Measurements from ENCODE around the gene RFWD3. TPM values are rescaled to one million over a fixed set of nuclear protein-coding genes. Genes with fewer than 3 reads are reported as not detected.

The RFWD3 gene
- total RNA-seq, 1 experiment from 2014 or later = 75.9 TPM

GRCh38 chr16:74591876-74592650 is 74.6 kb downstream of the RFWD3 start:
- H3K36me3 ChIP-seq (replicated peaks; ENCODE audit: control insufficient read depth, insufficient read depth, low read length) = no peaks in the 10 kb centered on the region

DNA sequence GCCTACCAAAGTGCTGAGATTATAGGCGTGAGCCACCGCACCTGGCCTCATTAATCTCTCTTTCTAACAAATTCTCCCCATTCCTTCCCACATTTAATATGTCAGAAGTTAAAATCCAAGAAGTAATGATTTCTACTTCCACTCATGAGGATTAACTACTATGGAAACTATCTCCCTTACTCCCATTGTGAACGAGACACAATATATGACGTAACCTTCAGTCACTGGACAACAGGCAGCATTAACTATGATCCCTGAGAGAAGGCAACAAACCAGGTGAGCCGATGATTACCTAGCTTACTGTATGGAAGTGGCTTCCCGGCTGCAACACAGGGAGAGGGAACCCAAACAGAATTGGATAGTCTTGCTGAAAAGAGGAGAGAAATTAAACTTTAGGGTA is 79.7 kb downstream of the RFWD3 start:
- no peaks in the 10 kb centered on the region for H3K27me3 ChIP-seq (ENCODE audit: control insufficient read depth, insufficient read depth, low read length)
- no peaks in the 10 kb centered on the region for H3K36me3 ChIP-seq (replicated peaks; ENCODE audit: control insufficient read depth, insufficient read depth, low read length)
- no peak for DNase-seq
- no peak overlapping the region for H3K4me3 ChIP-seq (ENCODE audit: insufficient read depth, low read depth, low read length)

More at GRCh38 chr16:74591876-74592650, 74.6 kb downstream of the RFWD3 start:
- Histone ChIP-seq H3K27me3 (ENCODE audit: control insufficient read depth, insufficient read depth, low read length) (no peaks in the 10 kb centered on the region), H3K4me3 (ENCODE audit: insufficient read depth, low read depth, low read length) (no peak overlapping the region)
- DNase-seq = no peak

- Histone ChIP-seq H3K4me3 (ENCODE audit: insufficient read depth, low read depth, low read length) (no peak overlapping the region), H3K27me3 (ENCODE audit: control insufficient read depth, insufficient read depth, low read length) (no peaks in the 10 kb centered on the region), H3K36me3 (replicated peaks; ENCODE audit: control insufficient read depth, insufficient read depth, low read length) (no peaks in the 10 kb centered on the region)
Measured at GRCh38 chr16:74585846-74586443, 80.7 kb downstream of the RFWD3 start.

GRCh38 chr16:74583926-74584666 is 82.6 kb downstream of the RFWD3 start:
- H3K4me3 ChIP-seq (ENCODE audit: insufficient read depth, low read depth, low read length) = no peak overlapping the region
- H3K27me3 ChIP-seq (ENCODE audit: control insufficient read depth, insufficient read depth, low read length) = no peaks in the 10 kb centered on the region
- no peak for DNase-seq
- no peaks in the 10 kb centered on the region for H3K36me3 ChIP-seq (replicated peaks; ENCODE audit: control insufficient read depth, insufficient read depth, low read length)

More at GRCh38 chr16:74585846-74586443, 80.7 kb downstream of the RFWD3 start:
- DNase-seq = no peak

- H3K27me3 ChIP-seq (ENCODE audit: control insufficient read depth, insufficient read depth, low read length) = no peaks in the 10 kb centered on the region
- no peak for DNase-seq
- H3K36me3 ChIP-seq (replicated peaks; ENCODE audit: control insufficient read depth, insufficient read depth, low read length) = no peaks in the 10 kb centered on the region
- no peak overlapping the region for H3K4me3 ChIP-seq (ENCODE audit: insufficient read depth, low read depth, low read length)
Measured at GRCh38 chr16:74582970-74583369, 83.7 kb downstream of the RFWD3 start.

GRCh38 chr16:74580833-74581232 is 85.8 kb downstream of the RFWD3 start:
- Histone ChIP-seq H3K4me3 (ENCODE audit: insufficient read depth, low read depth, low read length) (no peak overlapping the region), H3K27me3 (ENCODE audit: control insufficient read depth, insufficient read depth, low read length) (no peaks in the 10 kb centered on the region), H3K36me3 (replicated peaks; ENCODE audit: control insufficient read depth, insufficient read depth, low read length) (no peaks in the 10 kb centered on the region)
- no peak for DNase-seq

DNA sequence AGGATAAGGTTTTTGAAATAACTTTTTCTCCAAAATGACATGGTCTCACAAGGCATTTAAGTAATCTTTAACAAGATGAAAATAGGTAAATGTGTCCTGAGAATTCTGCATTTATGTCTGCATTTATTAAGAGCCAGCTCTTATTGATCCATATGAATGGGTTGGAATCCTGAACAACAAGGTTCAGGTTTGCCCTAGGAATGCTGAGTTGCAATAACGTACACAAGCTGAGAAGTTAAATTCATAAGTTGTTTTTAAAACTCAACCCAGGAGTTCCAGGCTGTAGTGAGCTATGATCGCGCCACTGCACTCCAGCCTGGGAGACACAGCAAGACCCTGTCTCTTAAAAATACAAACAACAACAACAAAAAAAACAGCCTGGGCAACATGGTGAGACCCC is 87.8 kb downstream of the RFWD3 start:
- no peaks in the 10 kb centered on the region for H3K36me3 ChIP-seq (replicated peaks; ENCODE audit: control insufficient read depth, insufficient read depth, low read length)
- no peak for DNase-seq
- no peak overlapping the region for H3K4me3 ChIP-seq (ENCODE audit: insufficient read depth, low read depth, low read length)
- no peaks in the 10 kb centered on the region for H3K27me3 ChIP-seq (ENCODE audit: control insufficient read depth, insufficient read depth, low read length)

DNA sequence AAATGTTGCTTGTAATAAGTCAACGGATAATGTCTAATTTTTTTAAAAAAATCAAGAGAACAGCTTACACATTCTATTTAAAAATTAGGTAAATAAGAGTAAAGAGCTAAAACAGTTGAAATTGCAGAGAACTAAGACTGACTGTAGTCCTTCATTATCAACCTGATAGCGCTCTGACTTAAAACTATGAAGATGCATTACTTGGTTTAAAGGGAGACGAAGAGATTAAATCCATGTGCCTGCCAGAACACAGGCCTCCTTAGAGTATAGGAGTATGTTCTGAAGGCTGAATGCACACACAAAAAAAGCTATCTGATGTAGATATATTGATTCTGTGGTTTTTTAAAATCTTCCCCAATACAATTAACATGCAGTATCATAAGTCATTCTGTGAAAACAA is 88.2 kb downstream of the RFWD3 start:
- Histone ChIP-seq H3K27me3 (ENCODE audit: control insufficient read depth, insufficient read depth, low read length) (no peaks in the 10 kb centered on the region), H3K36me3 (replicated peaks; ENCODE audit: control insufficient read depth, insufficient read depth, low read length) (no peaks in the 10 kb centered on the region), H3K4me3 (ENCODE audit: insufficient read depth, low read depth, low read length) (no peak overlapping the region)
- DNase-seq = no peak

DNA sequence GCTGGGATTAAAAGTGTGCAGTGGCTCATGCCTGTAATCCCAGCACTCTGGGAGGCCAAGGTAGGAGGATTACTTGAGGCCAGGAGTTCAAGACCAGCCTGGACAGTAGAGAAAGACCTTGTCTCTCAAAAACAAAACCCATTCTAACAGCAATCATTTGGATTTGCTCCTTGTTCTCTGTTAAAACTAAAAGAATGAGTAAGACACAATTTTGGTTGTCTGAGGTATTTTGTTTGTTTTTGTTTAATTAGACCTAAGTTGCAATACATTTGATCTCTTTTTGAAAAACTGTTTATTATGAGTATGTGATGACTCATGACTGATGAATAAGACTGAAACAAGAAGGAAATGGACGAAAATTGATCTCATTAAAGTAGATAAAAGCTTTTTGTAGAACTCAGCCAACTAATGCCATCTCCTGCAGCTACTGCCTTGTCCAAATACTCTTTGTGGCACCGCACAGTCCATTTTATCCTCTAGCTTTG is 88.8 kb downstream of the RFWD3 start:
- Histone ChIP-seq H3K27me3 (ENCODE audit: control insufficient read depth, insufficient read depth, low read length) (no peaks in the 10 kb centered on the region), H3K36me3 (replicated peaks; ENCODE audit: control insufficient read depth, insufficient read depth, low read length) (no peaks in the 10 kb centered on the region), H3K4me3 (ENCODE audit: insufficient read depth, low read depth, low read length) (no peak overlapping the region)
- DNase-seq = no peak

GRCh38 chr16:74575807-74576643 is 90.7 kb downstream of the RFWD3 start:
- Histone ChIP-seq H3K36me3 (replicated peaks; ENCODE audit: control insufficient read depth, insufficient read depth, low read length) (no peaks in the 10 kb centered on the region), H3K4me3 (ENCODE audit: insufficient read depth, low read depth, low read length) (no peak overlapping the region), H3K27me3 (ENCODE audit: control insufficient read depth, insufficient read depth, low read length) (no peaks in the 10 kb centered on the region)
- no peak for DNase-seq

- H3K27me3 ChIP-seq (ENCODE audit: control insufficient read depth, insufficient read depth, low read length) = no peaks in the 10 kb centered on the region
- no peak for DNase-seq
- H3K36me3 ChIP-seq (replicated peaks; ENCODE audit: control insufficient read depth, insufficient read depth, low read length) = no peaks in the 10 kb centered on the region
- H3K4me3 ChIP-seq (ENCODE audit: insufficient read depth, low read depth, low read length) = no peak overlapping the region
Measured at GRCh38 chr16:74575175-74575806, 91.4 kb downstream of the RFWD3 start.

GRCh38 chr16:74574146-74574545 is 92.5 kb downstream of the RFWD3 start:
- Histone ChIP-seq H3K27me3 (ENCODE audit: control insufficient read depth, insufficient read depth, low read length) (no peaks in the 10 kb centered on the region), H3K36me3 (replicated peaks; ENCODE audit: control insufficient read depth, insufficient read depth, low read length) (no peaks in the 10 kb centered on the region), H3K4me3 (ENCODE audit: insufficient read depth, low read depth, low read length) (no peak overlapping the region)
- DNase-seq = no peak

GRCh38 chr16:74573622-74574021 is 93.1 kb downstream of the RFWD3 start:
- Histone ChIP-seq H3K27me3 (ENCODE audit: control insufficient read depth, insufficient read depth, low read length) (no peaks in the 10 kb centered on the region), H3K4me3 (ENCODE audit: insufficient read depth, low read depth, low read length) (no peak overlapping the region)
- DNase-seq = no peak

More at GRCh38 chr16:74573622-74574021, 93.1 kb downstream of the RFWD3 start:
- H3K36me3 ChIP-seq (replicated peaks; ENCODE audit: control insufficient read depth, insufficient read depth, low read length) = no peaks in the 10 kb centered on the region

Data from H7 (cell line).